Trophoblast cell (in vitro differentiated cells and primary cell): ENCODE measurements around the gene GGA1.

ENCODE experiments used
- DNase-seq, 2 donors: peaks; one replicate each; pipeline ENCODE4 v3.0.0-alpha.2; 2016
- H2AFZ ChIP-seq: 2 replicates; pipeline ENCODE4 v1.6.1; 2013; ENCODE audit warnings: low read length, moderate library complexity, mild to moderate bottlenecking; ENCODE audit not compliant: insufficient read depth, poor library complexity
- H2AK5ac ChIP-seq: 2 replicates; pipeline ENCODE4 v1.6.1; 2013; ENCODE audit warnings: mild to moderate bottlenecking, low read length
- H2BK120ac ChIP-seq: 2 replicates; pipeline ENCODE4 v1.6.1; 2013; ENCODE audit warnings: low read length, mild to moderate bottlenecking, moderate library complexity; ENCODE audit not compliant: insufficient read depth, poor library complexity
- H2BK12ac ChIP-seq: 2 replicates; pipeline ENCODE4 v1.6.1; 2013; ENCODE audit warnings: mild to moderate bottlenecking, low read length, moderate library complexity
- H2BK5ac ChIP-seq: 2 replicates; pipeline ENCODE4 v1.6.1; 2013; ENCODE audit warnings: low read length, low read depth, moderate library complexity, mild to moderate bottlenecking; ENCODE audit not compliant: poor library complexity
- H3K14ac ChIP-seq: 2 replicates; pipeline ENCODE4 v1.6.1; 2013; ENCODE audit warnings: mild to moderate bottlenecking, low read length
- H3K18ac ChIP-seq: 2 replicates; pipeline ENCODE4 v1.6.1; 2013; ENCODE audit warnings: mild to moderate bottlenecking, low read length
- H3K23ac ChIP-seq: 2 replicates; pipeline ENCODE4 v1.6.1; 2013; ENCODE audit warnings: low read length
- H3K27ac ChIP-seq: 2 replicates; pipeline ENCODE4 v1.5.1; 2013; ENCODE audit warnings: low read depth, mild to moderate bottlenecking, inconsistent platforms, low read length, moderate library complexity
- H3K27me3 ChIP-seq: 2 replicates; pipeline ENCODE4 v1.6.1; 2013; ENCODE audit warnings: inconsistent platforms, mild to moderate bottlenecking, low read length, moderate library complexity; ENCODE audit not compliant: insufficient read depth
- H3K36me3 ChIP-seq, 2 experiments: 1 replicate in 1 of 2; 2 replicates in 1 of 2; pipeline ENCODE4 v1.6.1; 2013; ENCODE audit warnings: low read length in 2 of 2, mild to moderate bottlenecking in 2 of 2, moderate library complexity in 1 of 2; ENCODE audit not compliant: insufficient read depth in 2 of 2, control insufficient read depth in 1 of 2
- H3K4ac ChIP-seq: 2 replicates; pipeline ENCODE4 v1.6.1; 2013; ENCODE audit warnings: low read depth, mild to moderate bottlenecking, low read length, moderate library complexity
- H3K4me1 ChIP-seq, 2 experiments: 1 replicate in 1 of 2; 2 replicates in 1 of 2; pipeline ENCODE4 v1.6.1; 2013; ENCODE audit warnings: low read length in 2 of 2, mild to moderate bottlenecking in 2 of 2, moderate library complexity in 1 of 2; ENCODE audit not compliant: insufficient read depth in 2 of 2, control insufficient read depth in 1 of 2
- H3K4me2 ChIP-seq: 2 replicates; pipeline ENCODE4 v1.6.1; 2013; ENCODE audit warnings: inconsistent platforms, mild to moderate bottlenecking, low read length, moderate library complexity
- H3K4me3 ChIP-seq: 2 replicates; pipeline ENCODE4 v1.5.1; 2013; ENCODE audit warnings: mild to moderate bottlenecking, low read depth, low read length, inconsistent platforms
- H3K79me1 ChIP-seq: one replicate; pipeline ENCODE4 v1.6.1; 2013; ENCODE audit warnings: low read length
- H3K79me2 ChIP-seq: 2 replicates; pipeline ENCODE4 v1.6.1; 2013; ENCODE audit warnings: low read length, mild to moderate bottlenecking; ENCODE audit not compliant: control insufficient read depth, insufficient read depth, poor library complexity
- H3K9ac ChIP-seq: 2 replicates; pipeline ENCODE4 v1.6.1; 2013; ENCODE audit warnings: mild to moderate bottlenecking, low read length
- H3K9me3 ChIP-seq: 2 replicates; pipeline ENCODE4 v1.6.1; 2013; ENCODE audit warnings: low read depth, mild to moderate bottlenecking, control low read depth, inconsistent platforms, low read length; ENCODE audit not compliant: insufficient read depth
- H4K12ac ChIP-seq: 2 replicates; pipeline ENCODE4 v1.6.1; 2013; ENCODE audit warnings: low read depth, mild to moderate bottlenecking, low read length, moderate library complexity
- H4K8ac ChIP-seq: 2 replicates; pipeline ENCODE4 v1.6.1; 2013; ENCODE audit warnings: low read depth, mild to moderate bottlenecking, low read length, moderate library complexity
- H4K91ac ChIP-seq: one replicate; pipeline ENCODE4 v1.6.1; 2013; ENCODE audit warnings: low read depth, mild to moderate bottlenecking, low read length, moderate library complexity
- WGBS: extraction: QIAGEN DNeasy Blood & Tissue Kit; methylation state at CpG from one replicate; pipeline ENCODE4 v1.1.7; 2013; ENCODE audit warnings: missing lambda C conversion rate; ENCODE audit not compliant: insufficient read length, insufficient coverage; ENCODE audit errors: extremely low coverage; 5-methylcytosine and 5-hydroxymethylcytosine counted together

Gene GGA1

GRCh38 chr22:37569921-37570660, 38.5 kb upstream of the GGA1 start:
- Histone ChIP-seq H3K4me2 (no peak overlapping the region), H2AK5ac (peak overlapping the region; percentile 36), H3K27ac (peak overlapping the region; percentile 60), H3K27me3 (no peaks in the 10 kb centered on the region), H4K12ac (no peak overlapping the region), H2BK12ac (peak overlapping the region; percentile 23), H4K91ac (peak overlapping the region; percentile 28), H3K4me1 (peaks cover 33 to 41% of the 10 kb centered on the region in 2 experiments), H3K79me1 (peaks cover 9% of the 10 kb centered on the region), H3K4ac (no peak overlapping the region), H3K14ac (no peak overlapping the region), H2BK120ac (no peak overlapping the region), H3K23ac (no peak overlapping the region), H3K36me3 (peaks cover 35 to 37% of the 10 kb centered on the region in 2 experiments), H3K18ac (no peak overlapping the region), H2AFZ (no peak overlapping the region), H3K9me3 (peaks cover 2% of the 10 kb centered on the region), H3K79me2 (peaks cover 8% of the 10 kb centered on the region), H2BK5ac (no peak overlapping the region), H4K8ac (peak overlapping the region; percentile 30), H3K4me3 (no peak overlapping the region), H3K9ac (no peak overlapping the region)
- WGBS: no CpG with 5 or more reads among the region's 9 CpGs
- peak in 1 of 2 donors; percentile 60 for DNase-seq

GRCh38 chr22:37570661-37570976, 38.0 kb upstream of the GGA1 start:
- Histone ChIP-seq H2AFZ (no peak overlapping the region), H3K27ac (no peak overlapping the region), H3K18ac (no peak overlapping the region), H4K8ac (no peak overlapping the region), H3K14ac (no peak overlapping the region), H3K79me1 (peaks cover 9% of the 10 kb centered on the region), H4K91ac (no peak overlapping the region), H3K9ac (no peak overlapping the region), H2BK12ac (no peak overlapping the region), H2BK5ac (no peak overlapping the region), H4K12ac (no peak overlapping the region), H3K36me3 (peaks cover 34% of the 10 kb centered on the region in 2 experiments), H3K79me2 (peaks cover 8% of the 10 kb centered on the region), H3K4me1 (peaks cover 33 to 41% of the 10 kb centered on the region in 2 experiments), H2BK120ac (no peak overlapping the region), H3K4ac (no peak overlapping the region), H3K4me3 (no peak overlapping the region), H2AK5ac (no peak overlapping the region), H3K27me3 (no peaks in the 10 kb centered on the region), H3K4me2 (no peak overlapping the region), H3K23ac (no peak overlapping the region), H3K9me3 (peaks cover 2% of the 10 kb centered on the region)
- no peak for DNase-seq
- no CpG with 5 or more reads among the region's 4 CpGs for WGBS

GRCh38 chr22:37571258-37571991, 37.2 kb upstream of the GGA1 start:
- Histone ChIP-seq H3K4me1 (peaks cover 30 to 36% of the 10 kb centered on the region in 2 experiments), H4K12ac (no peak overlapping the region), H2AK5ac (no peak overlapping the region), H2BK120ac (no peak overlapping the region), H4K8ac (no peak overlapping the region), H3K9ac (no peak overlapping the region), H3K18ac (no peak overlapping the region), H3K4me3 (no peak overlapping the region), H3K14ac (no peak overlapping the region), H3K23ac (no peak overlapping the region), H2AFZ (no peak overlapping the region), H3K9me3 (peaks cover 2% of the 10 kb centered on the region), H3K36me3 (peaks cover 26% of the 10 kb centered on the region in 2 experiments), H3K4ac (no peak overlapping the region), H2BK12ac (no peak overlapping the region), H3K27me3 (no peaks in the 10 kb centered on the region), H3K79me1 (peaks cover 9% of the 10 kb centered on the region), H2BK5ac (no peak overlapping the region), H4K91ac (no peak overlapping the region), H3K4me2 (no peak overlapping the region), H3K27ac (no peak overlapping the region), H3K79me2 (peaks cover 4% of the 10 kb centered on the region)
- DNase-seq: peak; percentile 68 to 72
- no CpG with 5 or more reads among the region's 16 CpGs for WGBS

- no peak overlapping the region for H3K18ac ChIP-seq
- no peak overlapping the region for H4K8ac ChIP-seq
- H2AFZ ChIP-seq: no peak overlapping the region
- no peak overlapping the region for H3K4me3 ChIP-seq
- H3K79me1 ChIP-seq: peaks cover 9% of the 10 kb centered on the region
- no peak overlapping the region for H2AK5ac ChIP-seq
- no peak overlapping the region for H3K9ac ChIP-seq
- peaks cover 4% of the 10 kb centered on the region for H3K79me2 ChIP-seq
- H3K4ac ChIP-seq: no peak overlapping the region
- no peak overlapping the region for H2BK5ac ChIP-seq
- H3K4me1 ChIP-seq: peaks cover 25 to 30% of the 10 kb centered on the region in 2 experiments
- no peak overlapping the region for H4K91ac ChIP-seq
- H3K27ac ChIP-seq: no peak overlapping the region
- H2BK12ac ChIP-seq: no peak overlapping the region
- H2BK120ac ChIP-seq: no peak overlapping the region
- no peak overlapping the region for H3K4me2 ChIP-seq
- DNase-seq: no peak
- peaks cover 20 to 21% of the 10 kb centered on the region in 2 experiments for H3K36me3 ChIP-seq
- no peaks in the 10 kb centered on the region for H3K27me3 ChIP-seq
- WGBS: no CpG with 5 or more reads among the region's 8 CpGs
- H3K23ac ChIP-seq: no peak overlapping the region
- H3K9me3 ChIP-seq: no peaks in the 10 kb centered on the region
- no peak overlapping the region for H4K12ac ChIP-seq
- H3K14ac ChIP-seq: no peak overlapping the region
Measured at GRCh38 chr22:37571992-37572373, 36.7 kb upstream of the GGA1 start.
